22Rv1 (cell line): Measurements from ENCODE around the gene DNAJC25.

ENCODE experiments used
- H3K27ac ChIP-seq: fragments of 450-650 bp; 2 replicates; pipeline ENCODE4 v1.5.1; 2017
- ZFX ChIP-seq: fragments of 450-650 bp; IDR thresholded peaks from 2 replicates; pipeline ENCODE4 v1.6.1; 2017; ENCODE audit warnings: antibody characterized with exemption, borderline replicate concordance
- TF ChIP-seq, protein P1 (sequence below): fragments of 450-650 bp; IDR thresholded peaks from 2 replicates; pipeline ENCODE4 v1.5.1; 2017; ENCODE audit warnings: mild to moderate bottlenecking

DNAJC25 gene

DNA sequence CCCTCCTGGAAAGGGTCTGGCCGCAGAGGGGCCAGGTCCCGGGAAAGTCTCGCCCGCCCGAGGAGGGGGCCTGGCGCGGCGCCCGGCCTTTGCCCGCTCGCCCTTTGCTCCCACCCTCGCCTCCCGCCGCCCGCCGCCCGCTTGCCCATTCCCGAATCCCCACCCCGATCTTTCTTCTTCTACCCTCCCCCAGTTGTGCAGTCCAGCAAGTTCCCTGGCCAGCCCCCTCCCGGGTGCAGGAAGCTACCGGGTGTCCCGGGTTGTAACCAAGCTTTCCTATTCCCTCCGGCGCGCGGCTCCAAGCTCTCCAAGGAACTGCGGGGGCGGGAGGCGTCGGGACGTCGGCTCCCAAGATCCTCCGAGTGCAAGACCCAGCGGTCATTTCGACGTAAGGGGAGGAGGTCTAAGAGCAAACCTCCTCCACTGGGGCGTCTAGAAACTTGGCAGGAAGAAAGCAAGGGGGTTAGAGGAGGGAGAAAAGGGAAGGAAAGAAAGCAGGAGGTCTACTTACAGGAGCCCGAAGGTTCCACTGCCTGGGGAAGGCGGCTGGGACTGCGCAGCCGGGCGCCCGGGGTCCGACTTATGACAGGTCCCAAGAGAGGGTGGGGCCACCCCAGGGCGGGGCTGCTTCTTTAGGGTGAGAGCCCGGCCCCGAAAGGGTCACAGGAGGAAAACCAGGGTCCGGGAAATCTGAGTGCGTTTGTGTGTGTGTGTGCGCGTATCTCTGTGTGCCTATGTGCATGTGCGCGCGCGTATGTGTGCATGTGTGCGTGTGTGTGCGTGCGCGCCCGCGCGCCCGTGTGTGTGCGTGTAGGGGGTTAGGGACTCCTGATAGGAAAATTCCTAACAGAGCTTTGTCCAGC, 31.8 kb upstream of the DNAJC25 start, which contains the start of gene PTGR1:
TSS of gene PTGR1 (minus strand) at position 556 of the 863 bp plus-strand sequence. CDS start 2,225 bp downstream, outside the sequence.
- TF ChIP-seq, protein P1, sequence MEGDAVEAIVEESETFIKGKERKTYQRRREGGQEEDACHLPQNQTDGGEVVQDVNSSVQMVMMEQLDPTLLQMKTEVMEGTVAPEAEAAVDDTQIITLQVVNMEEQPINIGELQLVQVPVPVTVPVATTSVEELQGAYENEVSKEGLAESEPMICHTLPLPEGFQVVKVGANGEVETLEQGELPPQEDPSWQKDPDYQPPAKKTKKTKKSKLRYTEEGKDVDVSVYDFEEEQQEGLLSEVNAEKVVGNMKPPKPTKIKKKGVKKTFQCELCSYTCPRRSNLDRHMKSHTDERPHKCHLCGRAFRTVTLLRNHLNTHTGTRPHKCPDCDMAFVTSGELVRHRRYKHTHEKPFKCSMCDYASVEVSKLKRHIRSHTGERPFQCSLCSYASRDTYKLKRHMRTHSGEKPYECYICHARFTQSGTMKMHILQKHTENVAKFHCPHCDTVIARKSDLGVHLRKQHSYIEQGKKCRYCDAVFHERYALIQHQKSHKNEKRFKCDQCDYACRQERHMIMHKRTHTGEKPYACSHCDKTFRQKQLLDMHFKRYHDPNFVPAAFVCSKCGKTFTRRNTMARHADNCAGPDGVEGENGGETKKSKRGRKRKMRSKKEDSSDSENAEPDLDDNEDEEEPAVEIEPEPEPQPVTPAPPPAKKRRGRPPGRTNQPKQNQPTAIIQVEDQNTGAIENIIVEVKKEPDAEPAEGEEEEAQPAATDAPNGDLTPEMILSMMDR: no peak
- TF ChIP-seq ZFX: no peak
- H3K27ac ChIP-seq: peak within 1 kb of the TSS; percentile 93

DNA sequence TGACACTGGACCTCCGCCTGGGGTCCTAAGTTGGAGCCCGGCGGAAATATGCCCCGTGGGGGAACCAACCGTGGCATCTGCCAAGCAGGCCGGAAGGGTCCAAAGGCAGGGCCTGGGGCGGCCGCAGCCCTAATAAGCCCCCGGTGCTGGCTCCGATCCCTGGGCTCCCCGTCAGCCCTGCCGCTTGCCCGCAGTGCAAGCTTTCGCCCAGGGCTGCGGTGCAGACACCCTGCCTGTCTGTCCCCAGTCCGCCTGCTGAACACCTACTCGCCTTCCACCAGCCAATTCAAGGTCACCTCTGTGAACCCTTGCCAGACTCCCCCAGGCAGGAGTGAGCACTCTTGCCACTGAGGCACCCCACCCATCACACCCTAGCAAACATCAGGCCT, 31.2 kb upstream of the DNAJC25 start:
- peak overlapping the region; percentile 93 for H3K27ac ChIP-seq
- no peak for TF ChIP-seq ZFX
- TF ChIP-seq, protein P1: no peak

DNA sequence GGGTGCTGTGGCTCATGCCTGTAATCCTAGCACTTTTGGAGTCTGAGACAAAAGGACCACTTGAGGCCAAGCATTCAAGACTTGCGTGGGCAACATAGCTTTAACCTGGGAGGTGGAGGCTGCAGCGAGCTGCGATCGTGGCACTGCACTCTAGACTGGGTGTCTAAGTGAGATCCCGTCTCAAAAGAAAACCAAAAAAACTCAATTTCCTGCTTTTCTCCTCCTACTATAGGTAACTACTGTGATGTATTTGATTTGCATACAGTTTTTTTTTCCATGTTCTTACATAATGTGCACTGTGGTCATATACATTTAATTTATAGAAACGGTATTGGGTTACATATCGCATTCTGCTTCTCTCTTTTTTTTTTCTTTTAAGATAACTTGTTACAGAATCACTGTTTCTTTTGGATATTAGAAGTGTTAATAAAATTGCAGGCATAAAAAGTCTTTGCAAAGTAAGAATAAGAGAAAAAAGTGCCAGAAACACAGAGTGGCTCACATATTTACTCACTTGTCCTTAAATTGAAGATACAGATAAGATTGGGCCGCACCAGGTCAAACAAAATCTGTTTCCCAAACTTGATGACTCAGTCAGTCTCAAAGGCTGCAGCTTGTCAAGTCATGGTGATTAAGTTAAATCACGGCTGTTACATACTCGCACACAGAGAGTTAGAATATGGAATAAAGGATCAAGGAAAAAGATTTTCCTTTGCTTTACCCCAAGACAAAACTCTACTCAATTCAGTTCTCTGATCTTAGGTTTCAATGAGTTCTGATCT, 29.7 kb upstream of the DNAJC25 start:
- no peak overlapping the region for H3K27ac ChIP-seq
- TF ChIP-seq, protein P1: no peak
- TF ChIP-seq ZFX: no peak

DNA sequence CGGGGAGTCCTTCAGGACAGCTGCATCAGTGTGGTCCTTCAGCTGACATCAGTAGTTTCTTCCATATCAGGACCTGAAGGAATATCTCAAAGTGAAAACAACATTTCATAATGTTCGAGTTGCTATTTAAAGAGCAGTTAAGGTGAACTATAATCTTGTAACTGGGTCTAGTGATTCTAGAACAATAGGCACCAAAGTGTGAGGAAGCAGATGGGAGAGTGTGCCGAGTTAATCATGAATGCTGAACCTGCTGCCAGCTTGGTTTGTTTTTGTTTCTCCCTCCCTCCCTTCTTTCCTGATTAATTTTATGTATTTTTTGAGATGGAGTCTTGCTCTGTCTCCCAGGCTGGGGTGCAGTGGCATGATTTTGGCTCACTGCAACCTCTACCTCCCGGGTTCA, 28.1 kb upstream of the DNAJC25 start:
- TF ChIP-seq, protein P1: no peak
- no peak for TF ChIP-seq ZFX
- no peak overlapping the region for H3K27ac ChIP-seq

DNA sequence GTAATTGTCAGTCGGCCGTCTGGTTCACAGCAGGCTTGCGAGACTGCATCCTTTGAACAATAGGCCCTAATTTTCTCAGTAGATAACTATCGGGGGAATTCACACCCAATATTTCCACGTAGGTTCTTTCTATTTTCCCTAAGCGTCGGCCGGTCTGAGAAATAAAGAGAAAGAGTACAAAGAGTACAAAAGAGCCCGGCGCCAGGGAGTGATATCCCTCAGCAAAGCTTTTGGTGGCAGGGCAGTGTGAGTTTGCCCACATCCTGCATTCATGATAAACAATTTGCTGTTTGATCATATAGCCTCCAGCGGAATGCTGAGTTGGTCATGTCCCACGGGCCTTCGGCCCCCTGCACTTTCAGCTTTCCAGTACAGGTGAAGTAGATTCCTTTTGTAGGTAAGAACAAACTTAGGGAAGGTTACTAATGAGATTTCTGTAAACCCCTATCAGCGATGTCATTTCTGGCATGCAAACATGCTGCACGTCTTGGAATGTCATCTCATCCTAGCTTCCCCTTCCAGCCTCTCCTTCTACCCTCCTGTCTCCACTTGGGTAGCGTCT, 27.0 kb upstream of the DNAJC25 start:
- TF ChIP-seq, protein P1: no peak
- TF ChIP-seq ZFX: no peak
- no peak overlapping the region for H3K27ac ChIP-seq

DNA sequence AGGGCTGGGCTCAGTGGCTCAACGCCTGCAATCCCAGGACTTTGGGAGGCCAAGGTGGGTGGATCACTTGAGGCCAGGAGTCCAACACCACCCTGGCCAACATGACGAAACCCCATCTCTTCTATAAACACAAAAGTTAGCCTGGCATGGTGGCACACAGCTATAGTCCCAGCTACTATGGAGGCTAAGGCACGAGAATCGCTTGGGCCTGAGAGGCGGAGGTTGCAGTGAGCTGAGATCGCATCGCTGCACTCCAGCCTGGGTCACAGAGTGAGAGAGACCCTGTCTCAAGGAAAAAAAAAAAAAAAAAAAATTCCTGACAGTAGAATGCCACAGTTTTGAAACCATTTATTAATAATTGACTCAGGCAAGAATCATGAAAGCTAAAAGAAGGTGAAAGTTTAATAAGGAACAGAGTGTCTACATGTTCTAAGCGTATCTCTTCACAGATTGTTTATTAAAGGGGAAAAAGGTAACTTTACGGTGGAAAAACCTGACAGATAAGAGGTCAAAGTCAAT, 26.0 kb upstream of the DNAJC25 start:
- TF ChIP-seq, protein P1: no peak
- TF ChIP-seq ZFX: no peak
- H3K27ac ChIP-seq: no peak overlapping the region
